Measurements from ENCODE around the gene CILP2.

DNA sequence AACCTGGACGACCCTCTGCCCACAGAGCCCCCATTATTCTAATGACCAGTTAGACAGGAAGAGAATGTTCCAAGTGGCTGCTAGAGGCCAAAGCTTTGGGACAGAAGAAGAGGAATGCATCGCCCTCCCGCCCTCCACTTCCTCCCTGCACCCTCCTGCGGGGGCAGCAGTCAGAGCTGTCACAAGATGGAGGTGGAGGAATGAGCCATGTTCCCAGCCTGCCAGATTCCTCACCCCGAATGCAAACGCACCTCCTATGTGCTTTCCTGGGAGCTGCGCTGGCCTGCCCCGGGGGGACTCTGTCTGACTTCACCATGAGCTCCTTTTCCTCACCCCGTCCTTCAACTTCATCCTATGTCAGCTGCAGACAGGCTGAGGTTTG, 7.7 kb upstream of the CILP2 start:
- TF ChIP-seq, protein P1, sequence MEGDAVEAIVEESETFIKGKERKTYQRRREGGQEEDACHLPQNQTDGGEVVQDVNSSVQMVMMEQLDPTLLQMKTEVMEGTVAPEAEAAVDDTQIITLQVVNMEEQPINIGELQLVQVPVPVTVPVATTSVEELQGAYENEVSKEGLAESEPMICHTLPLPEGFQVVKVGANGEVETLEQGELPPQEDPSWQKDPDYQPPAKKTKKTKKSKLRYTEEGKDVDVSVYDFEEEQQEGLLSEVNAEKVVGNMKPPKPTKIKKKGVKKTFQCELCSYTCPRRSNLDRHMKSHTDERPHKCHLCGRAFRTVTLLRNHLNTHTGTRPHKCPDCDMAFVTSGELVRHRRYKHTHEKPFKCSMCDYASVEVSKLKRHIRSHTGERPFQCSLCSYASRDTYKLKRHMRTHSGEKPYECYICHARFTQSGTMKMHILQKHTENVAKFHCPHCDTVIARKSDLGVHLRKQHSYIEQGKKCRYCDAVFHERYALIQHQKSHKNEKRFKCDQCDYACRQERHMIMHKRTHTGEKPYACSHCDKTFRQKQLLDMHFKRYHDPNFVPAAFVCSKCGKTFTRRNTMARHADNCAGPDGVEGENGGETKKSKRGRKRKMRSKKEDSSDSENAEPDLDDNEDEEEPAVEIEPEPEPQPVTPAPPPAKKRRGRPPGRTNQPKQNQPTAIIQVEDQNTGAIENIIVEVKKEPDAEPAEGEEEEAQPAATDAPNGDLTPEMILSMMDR (IDR thresholded peaks at IDR 0.05): no peak
- no peak for TF ChIP-seq ZFX (IDR thresholded peaks at IDR 0.05; ENCODE audit: borderline replicate concordance)

Measured in 22Rv1 (cell line).